Activated naive CD8-positive, alpha-beta T cell treated with anti-CD3 and anti-CD28 coated beads, Interleukin-2, amount 50 U/mL, for 24 hours (primary cell): ENCODE results near the gene PSAPL1.
"Not testable (repeated sequence)": the region's sequence is repeated elsewhere in the genome, so short reads cannot be mapped to it uniquely, and the experiment has no call there.

Experiments used
- ATAC-seq: fragments of 150-1000 bp; cut with Tn5 transposase; one replicate; pipeline ENCODE4 v1.10.0; 2021
- DNase-seq: peaks from one replicate; pipeline ENCODE4 v3.0.0; 2021
- H3K27ac Mint-ChIP-seq: one replicate; pipeline ENCODE4 v1.8.0; 2021; ENCODE audit warnings: mild to moderate bottlenecking, mixed read lengths
- H3K27me3 Mint-ChIP-seq: one replicate; pipeline ENCODE4 v1.8.0; 2021; ENCODE audit warnings: mixed read lengths
- H3K36me3 Mint-ChIP-seq: one replicate; pipeline ENCODE4 v1.8.0; 2021; ENCODE audit warnings: low read depth, mixed read lengths
- H3K4me1 Mint-ChIP-seq: one replicate; pipeline ENCODE4 v1.8.0; 2021; ENCODE audit warnings: mixed read lengths
- H3K4me3 Mint-ChIP-seq: one replicate; pipeline ENCODE4 v1.8.0; 2021; ENCODE audit warnings: mild to moderate bottlenecking, moderate library complexity, mixed read lengths
- H3K9me3 Mint-ChIP-seq: one replicate; pipeline ENCODE4 v1.8.0; 2021; ENCODE audit warnings: mixed read lengths

PSAPL1 gene

DNA sequence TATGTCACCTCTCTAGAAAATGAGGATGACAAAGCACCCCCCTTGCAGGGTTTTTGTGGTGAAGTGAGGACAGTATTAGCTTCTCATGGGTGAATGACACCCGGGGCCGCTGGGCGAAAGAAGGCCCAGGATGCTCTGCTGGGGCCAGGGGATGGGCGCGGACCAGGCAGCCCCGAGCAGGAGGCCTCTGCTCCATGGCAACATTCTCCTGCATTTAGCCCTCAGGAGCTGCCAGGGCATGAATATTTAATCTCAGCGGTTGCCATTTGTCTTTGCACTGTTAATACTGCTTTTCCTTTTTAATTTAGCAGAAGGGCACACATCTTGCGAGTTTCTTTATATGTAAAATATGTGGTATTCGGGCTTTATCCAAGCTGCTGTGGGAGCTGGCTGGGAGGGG is 30.3 kb upstream of the PSAPL1 start:
- H3K27ac Mint-ChIP-seq: no peak overlapping the region
- H3K27me3 Mint-ChIP-seq: no peaks in the 10 kb centered on the region
- DNase-seq (no peak), ATAC-seq (no peak)
- H3K36me3 Mint-ChIP-seq: no peaks in the 10 kb centered on the region
- no peak overlapping the region for H3K4me3 Mint-ChIP-seq
- no peaks in the 10 kb centered on the region for H3K9me3 Mint-ChIP-seq
- H3K4me1 Mint-ChIP-seq: no peaks in the 10 kb centered on the region

DNA sequence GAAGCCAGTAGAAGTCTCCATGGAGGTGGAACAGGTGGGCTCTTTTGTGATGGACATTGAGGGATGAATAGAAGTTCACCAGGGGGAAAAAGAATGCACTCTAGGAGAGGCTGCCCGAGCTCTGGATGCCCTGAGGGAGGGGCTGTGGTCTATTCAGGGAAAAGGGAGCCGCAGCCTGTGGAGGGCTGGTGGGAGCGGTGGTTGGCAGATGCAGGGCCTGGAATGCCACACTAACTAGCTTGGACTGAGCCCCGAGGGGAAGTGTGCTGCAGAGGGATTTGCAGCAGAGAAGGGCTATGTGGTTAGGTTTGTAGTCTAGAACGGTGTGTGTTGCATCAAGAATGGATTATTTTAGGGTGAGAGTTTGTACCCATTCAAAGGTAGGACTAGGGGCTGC is 29.5 kb upstream of the PSAPL1 start:
- no peak overlapping the region for H3K27ac Mint-ChIP-seq
- no peak overlapping the region for H3K4me3 Mint-ChIP-seq
- no peak for ATAC-seq
- no peaks in the 10 kb centered on the region for H3K36me3 Mint-ChIP-seq
- H3K4me1 Mint-ChIP-seq: no peaks in the 10 kb centered on the region
- no peaks in the 10 kb centered on the region for H3K9me3 Mint-ChIP-seq
- DNase-seq: no peak
- no peaks in the 10 kb centered on the region for H3K27me3 Mint-ChIP-seq

DNA sequence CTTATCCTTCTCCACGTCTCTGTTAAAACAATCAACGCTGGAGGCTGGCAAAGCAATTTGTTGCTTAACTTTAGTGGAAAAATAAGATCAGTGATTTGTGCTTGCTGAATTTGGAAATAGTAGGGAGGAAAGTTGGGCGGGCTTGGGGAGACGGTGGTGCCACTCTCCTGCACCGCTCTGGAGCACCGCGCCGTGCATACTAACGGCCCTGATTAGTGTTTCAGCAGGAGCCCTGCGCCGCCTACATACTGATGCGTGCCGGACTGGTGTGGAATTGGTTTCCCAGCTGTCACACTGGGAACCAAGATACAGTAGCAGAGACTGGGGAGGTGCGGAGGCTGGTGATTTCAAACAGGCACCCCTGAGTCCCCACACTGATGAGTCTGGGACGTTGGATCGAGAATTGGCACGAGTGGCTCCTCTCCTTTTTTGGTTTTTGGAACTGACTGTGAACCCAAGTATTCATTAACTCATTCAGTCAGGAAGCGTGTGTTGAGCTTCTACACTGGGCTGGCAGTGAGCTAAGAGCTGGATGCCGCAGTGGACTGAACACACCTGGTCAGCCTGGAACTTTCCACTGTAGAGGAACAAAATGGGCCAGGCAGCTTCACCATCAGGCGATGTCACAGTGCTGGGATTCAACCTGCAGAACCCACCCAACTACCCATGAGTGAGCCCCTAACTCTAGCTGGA is 29.0 kb upstream of the PSAPL1 start:
- H3K4me3 Mint-ChIP-seq: no peak overlapping the region

DNA sequence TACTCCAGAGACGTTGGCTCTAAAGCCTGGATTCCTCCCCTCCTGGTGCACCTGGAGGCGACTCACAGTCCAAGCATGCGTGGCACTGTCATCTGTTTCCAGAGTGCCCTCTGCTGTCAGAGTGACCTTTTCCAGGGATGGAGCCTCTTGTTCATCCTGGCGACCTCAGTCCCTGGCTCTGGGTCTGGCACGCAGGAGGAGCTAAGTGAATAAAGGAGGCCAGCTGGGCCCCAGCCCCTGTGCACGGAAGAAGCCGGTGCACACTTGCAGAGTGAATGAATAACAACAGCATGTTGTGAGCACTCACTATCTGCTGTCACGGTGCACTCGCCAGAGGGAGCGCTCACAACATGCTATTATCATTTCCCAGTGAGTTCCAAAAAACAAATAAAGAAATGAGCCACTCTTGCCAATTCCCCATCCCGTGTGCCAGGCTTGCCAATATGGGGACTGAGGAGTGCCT is 27.8 kb upstream of the PSAPL1 start:
- H3K9me3 Mint-ChIP-seq: no peaks in the 10 kb centered on the region

More for the DNA sequence above, 29.0 kb upstream of the PSAPL1 start:
- no peaks in the 10 kb centered on the region for H3K9me3 Mint-ChIP-seq
- no peaks in the 10 kb centered on the region for H3K27me3 Mint-ChIP-seq
- no peaks in the 10 kb centered on the region for H3K36me3 Mint-ChIP-seq
- ATAC-seq: no peak
- no peaks in the 10 kb centered on the region for H3K4me1 Mint-ChIP-seq
- DNase-seq: no peak
- no peak overlapping the region for H3K27ac Mint-ChIP-seq

DNA sequence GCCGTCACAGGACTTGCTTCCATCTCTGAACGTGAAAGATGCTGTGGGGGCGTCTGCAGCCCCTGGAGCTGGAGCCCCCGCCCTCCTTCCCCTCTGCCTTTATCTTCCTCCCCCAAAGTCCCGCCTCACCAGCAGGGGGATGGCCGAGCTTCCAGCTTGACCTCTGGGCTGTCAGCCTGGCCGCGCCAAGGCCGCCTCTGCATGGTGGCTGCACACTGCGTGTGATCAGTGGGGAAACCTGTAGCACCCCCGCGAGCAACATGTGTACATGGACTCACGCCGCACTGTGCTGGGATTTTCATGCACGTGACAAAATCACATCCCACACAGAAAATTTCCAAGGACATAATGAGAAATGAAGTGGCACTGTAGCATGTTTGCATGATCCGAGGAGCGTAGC is 26.5 kb upstream of the PSAPL1 start:
- no peaks in the 10 kb centered on the region for H3K4me1 Mint-ChIP-seq
- no peaks in the 10 kb centered on the region for H3K36me3 Mint-ChIP-seq
- H3K27ac Mint-ChIP-seq: no peak overlapping the region
- no peaks in the 10 kb centered on the region for H3K9me3 Mint-ChIP-seq
- ATAC-seq (no peak), DNase-seq (no peak)
- H3K4me3 Mint-ChIP-seq: no peak overlapping the region
- H3K27me3 Mint-ChIP-seq: no peaks in the 10 kb centered on the region

More for the DNA sequence above, 27.8 kb upstream of the PSAPL1 start:
- H3K36me3 Mint-ChIP-seq: no peaks in the 10 kb centered on the region
- H3K27ac Mint-ChIP-seq: no peak overlapping the region
- H3K4me3 Mint-ChIP-seq: no peak overlapping the region
- H3K27me3 Mint-ChIP-seq: no peaks in the 10 kb centered on the region
- no peaks in the 10 kb centered on the region for H3K4me1 Mint-ChIP-seq
- ATAC-seq: no peak
- DNase-seq: no peak

DNA sequence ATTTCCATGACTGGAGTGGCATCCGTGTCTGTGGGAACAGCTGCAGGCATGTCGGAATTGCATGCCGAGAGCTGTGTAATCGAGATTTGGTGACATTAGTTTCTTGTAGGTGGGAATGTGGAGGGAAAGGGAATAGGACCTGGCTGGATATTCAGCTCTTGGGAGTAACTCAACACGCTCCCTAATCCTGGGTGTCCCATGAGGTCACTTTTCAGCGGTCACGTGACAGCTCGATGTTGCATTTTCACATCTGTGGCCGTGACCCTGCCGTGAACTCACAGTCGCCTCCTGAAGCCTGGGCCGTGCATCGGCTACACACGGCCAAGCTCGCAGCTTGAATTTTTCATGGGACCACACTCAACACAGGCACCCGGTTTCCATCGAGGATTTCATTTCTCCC is 25.8 kb upstream of the PSAPL1 start:
- no peak overlapping the region for H3K27ac Mint-ChIP-seq
- no peak overlapping the region for H3K4me3 Mint-ChIP-seq
- ATAC-seq: no peak
- no peaks in the 10 kb centered on the region for H3K9me3 Mint-ChIP-seq
- DNase-seq: no peak
- H3K4me1 Mint-ChIP-seq: no peaks in the 10 kb centered on the region
- H3K27me3 Mint-ChIP-seq: no peaks in the 10 kb centered on the region
- no peaks in the 10 kb centered on the region for H3K36me3 Mint-ChIP-seq

DNA sequence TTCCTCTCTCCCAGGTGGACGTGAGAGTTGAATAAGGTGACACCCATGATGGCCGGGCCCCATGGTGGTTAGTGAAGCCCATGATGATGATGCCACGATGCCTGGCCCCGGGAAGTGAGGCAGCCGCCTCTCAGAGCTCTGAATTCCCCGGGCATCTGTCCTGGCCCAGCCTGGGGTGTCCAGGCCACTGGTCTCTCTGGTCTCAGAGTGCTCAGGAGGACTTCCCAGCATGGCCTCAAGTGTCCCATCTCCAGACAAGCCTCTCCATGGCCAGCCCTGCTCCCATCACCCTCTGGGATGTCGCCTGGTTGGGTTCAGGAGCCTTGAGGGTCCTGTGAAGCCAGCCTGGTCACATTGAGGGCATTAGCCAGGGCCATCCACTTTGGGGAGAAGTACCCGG is 24.7 kb upstream of the PSAPL1 start:
- ATAC-seq: no peak
- Mint-ChIP-seq H3K36me3 (no peaks in the 10 kb centered on the region), H3K9me3 (no peaks in the 10 kb centered on the region), H3K4me1 (no peaks in the 10 kb centered on the region), H3K27me3 (no peaks in the 10 kb centered on the region), H3K27ac (no peak overlapping the region), H3K4me3 (no peak overlapping the region)
- no peak for DNase-seq

DNA sequence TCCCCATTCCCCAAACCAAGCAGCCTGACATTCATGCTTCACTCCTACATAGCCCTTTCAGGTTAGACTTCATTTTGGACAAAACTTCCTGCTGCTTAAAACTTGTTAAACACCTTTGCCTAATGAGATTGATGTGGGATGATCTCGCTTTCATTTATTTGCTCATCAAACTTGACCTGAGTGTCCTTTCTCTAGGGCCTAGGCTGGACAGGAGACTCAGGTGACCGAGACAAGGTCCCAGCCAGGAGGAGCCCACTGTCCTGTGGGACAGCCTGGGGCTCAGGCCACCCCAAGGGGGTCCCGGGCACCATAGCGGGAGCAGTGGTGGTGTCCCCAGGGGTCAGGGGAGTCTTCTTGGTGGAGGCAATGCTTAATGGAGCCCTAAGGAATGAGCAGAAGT is 23.7 kb upstream of the PSAPL1 start:
- Mint-ChIP-seq H3K27ac (no peak overlapping the region), H3K4me3 (no peak overlapping the region), H3K4me1 (no peaks in the 10 kb centered on the region), H3K27me3 (no peaks in the 10 kb centered on the region), H3K36me3 (no peaks in the 10 kb centered on the region), H3K9me3 (no peaks in the 10 kb centered on the region)
- DNase-seq (no peak), ATAC-seq (no peak)

DNA sequence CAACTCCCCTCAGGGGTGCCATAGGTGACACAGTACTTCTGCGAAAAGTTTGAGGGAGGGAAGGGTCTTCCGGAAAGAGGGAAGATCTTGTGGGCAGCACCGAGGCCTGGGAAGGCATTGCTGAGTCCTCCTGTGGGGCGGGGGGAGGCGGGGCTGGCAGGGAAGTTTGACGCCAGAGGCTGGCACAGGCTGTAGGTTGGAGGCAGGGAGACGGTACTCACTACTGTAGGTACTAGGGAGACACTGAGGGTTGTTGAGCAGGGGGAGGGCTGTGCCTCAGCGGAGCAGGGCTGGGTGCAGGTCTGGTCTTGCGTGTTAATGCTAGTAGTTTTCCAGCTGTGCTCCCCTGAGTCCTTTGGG is 23.3 kb upstream of the PSAPL1 start:
- ATAC-seq (no peak), DNase-seq (no peak)
- no peaks in the 10 kb centered on the region for H3K36me3 Mint-ChIP-seq
- no peak overlapping the region for H3K27ac Mint-ChIP-seq
- H3K4me1 Mint-ChIP-seq: no peaks in the 10 kb centered on the region
- no peaks in the 10 kb centered on the region for H3K27me3 Mint-ChIP-seq
- H3K9me3 Mint-ChIP-seq: no peaks in the 10 kb centered on the region
- no peak overlapping the region for H3K4me3 Mint-ChIP-seq

DNA sequence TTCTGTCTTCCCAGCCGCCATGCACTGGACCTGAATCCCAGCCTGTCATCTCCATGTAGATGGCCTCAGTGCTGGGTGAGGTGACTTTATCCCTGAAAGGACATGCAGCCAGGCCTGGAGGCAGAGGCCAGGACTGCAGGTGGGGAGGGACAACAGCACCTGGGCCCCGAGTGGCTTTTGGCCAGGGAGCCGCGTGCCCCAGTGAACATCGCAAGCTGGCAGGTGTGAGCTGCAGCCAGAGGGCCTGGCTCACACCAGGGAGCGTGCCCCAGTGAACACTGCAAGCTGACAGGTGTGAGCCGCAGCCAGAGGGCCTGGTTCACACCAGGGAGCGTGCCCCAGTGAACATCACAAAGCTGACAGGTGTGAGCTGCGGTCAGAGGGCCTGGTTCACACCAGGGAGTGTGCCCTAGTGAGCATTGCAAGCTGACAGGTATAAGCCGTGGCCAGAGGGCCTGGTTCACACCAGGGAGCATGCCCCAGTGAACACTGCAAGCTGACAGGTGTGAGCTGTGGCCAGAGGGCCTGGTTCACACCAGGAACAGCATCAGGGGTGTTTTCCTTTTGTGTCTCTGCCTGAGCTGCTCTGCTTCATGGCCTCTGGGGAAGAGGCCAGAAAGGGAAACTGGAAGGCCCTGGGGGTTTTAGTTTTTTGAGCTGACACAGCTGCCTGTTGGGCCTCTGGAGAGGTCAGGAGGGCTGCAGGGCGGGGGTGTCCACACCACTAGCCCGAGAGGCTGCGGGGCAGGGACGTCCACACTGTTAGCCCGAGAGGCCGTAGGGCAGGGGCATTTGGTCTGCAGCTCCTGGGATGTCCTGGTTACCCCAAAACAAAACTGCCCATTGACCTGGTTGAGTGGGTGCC is 22.7 kb upstream of the PSAPL1 start:
- Mint-ChIP-seq H3K36me3 (no peaks in the 10 kb centered on the region), H3K27ac (no peak overlapping the region), H3K4me1 (no peaks in the 10 kb centered on the region), H3K4me3 (no peak overlapping the region), H3K9me3 (no peaks in the 10 kb centered on the region), H3K27me3 (no peaks in the 10 kb centered on the region)
- no peak for DNase-seq
- ATAC-seq: no peak

DNA sequence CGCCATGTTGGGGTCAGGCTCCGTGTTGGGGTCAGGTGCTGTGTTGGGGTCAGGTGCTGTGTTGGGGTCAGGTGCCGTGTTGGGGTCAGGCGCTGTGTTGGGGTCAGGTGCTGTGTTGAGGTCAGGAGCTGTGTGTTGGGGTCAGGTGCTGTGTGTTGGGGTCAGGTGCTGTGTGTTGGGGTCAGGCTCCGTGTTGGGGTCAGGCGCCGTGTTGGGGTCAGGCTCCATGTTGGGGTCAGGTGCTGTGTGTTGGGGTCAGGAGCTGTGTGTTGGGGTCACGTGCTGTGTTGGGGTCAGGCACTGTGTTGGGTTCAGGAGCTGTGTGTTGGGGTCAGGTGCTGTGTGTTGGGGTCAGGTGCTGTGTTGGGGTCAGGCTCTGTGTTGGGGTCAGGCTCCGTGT is 18.1 kb upstream of the PSAPL1 start:
- H3K36me3 Mint-ChIP-seq, H3K27me3 Mint-ChIP-seq, H3K9me3 Mint-ChIP-seq, DNase-seq, H3K4me3 Mint-ChIP-seq, H3K4me1 Mint-ChIP-seq, ATAC-seq, H3K27ac Mint-ChIP-seq: not testable (repeated sequence)

DNA sequence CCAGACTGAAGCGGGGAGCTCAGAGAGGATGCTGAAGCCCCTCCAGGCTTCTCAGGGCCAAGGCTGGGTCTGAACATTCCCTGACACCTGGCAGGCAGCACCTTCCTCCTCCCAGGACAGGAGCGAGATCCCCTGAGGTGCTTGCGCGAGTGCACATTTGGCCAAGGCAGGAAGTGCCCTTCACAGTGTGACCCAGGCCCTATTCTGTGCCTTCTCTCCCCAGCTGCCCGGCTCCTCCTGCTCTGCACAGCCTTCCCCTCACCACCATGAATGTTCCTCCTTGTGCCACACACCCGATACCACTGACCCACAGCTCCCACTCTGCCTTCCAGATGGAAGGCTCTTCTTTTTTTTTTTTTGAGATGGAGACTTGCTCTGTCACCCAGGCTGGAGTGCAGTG is 17.1 kb upstream of the PSAPL1 start:
- DNase-seq: no peak
- Mint-ChIP-seq H3K36me3 (no peaks in the 10 kb centered on the region), H3K4me3 (no peak overlapping the region), H3K27me3 (no peaks in the 10 kb centered on the region), H3K9me3 (no peaks in the 10 kb centered on the region), H3K4me1 (no peaks in the 10 kb centered on the region), H3K27ac (no peak overlapping the region)
- no peak for ATAC-seq

DNA sequence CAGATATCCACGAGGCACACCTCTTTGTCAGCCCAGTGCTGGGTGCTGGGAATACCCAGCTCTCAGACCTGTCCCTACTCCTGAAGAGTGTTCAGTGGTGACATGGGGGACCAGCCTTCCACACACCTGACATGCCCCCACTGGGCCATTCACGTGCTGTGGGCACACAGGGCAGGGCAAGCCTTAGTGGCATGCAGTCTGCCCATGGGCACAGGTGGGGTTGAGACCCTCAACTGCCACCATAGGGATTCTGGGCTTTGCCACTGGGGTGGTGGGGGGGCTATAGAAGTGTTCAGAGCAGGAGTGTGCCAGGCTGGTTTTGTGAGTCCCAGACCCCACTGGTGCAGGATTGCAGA is 16.7 kb upstream of the PSAPL1 start:
- no peak for ATAC-seq
- no peaks in the 10 kb centered on the region for H3K27me3 Mint-ChIP-seq
- no peaks in the 10 kb centered on the region for H3K4me1 Mint-ChIP-seq
- no peak overlapping the region for H3K4me3 Mint-ChIP-seq
- H3K27ac Mint-ChIP-seq: no peak overlapping the region
- DNase-seq: no peak
- H3K36me3 Mint-ChIP-seq: no peaks in the 10 kb centered on the region
- no peaks in the 10 kb centered on the region for H3K9me3 Mint-ChIP-seq

DNA sequence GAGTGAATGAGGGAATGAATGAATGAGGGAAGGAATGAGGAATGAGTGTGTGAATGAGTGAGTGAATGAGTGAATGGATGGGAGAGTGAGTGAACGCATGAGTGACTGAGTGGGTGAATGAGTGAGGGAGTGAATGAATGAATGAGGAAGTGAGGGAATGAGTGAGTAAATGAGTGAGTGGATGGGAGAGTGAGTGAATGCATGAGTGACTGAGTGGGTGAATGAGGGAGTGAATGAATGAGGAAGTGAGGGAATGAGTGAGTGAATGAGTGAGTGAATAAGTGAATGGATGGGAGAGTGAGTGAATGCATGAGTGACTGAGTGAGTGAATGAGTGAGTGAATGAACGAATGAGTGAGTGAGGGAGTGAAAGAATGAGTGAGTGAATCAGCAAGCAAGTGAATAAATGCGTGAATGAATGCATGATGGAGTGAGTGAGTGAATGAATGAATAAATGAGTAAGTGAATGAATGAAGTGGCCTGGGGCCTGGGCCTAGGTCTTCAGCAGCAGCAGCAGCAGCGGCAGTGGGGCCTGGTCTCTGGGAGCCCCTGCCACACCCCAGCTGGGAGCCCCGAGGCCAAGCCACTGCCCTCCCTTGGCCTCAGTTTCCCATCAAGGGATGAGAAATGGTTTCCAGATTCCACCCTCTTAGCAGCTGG is 16.2 kb upstream of the PSAPL1 start:
- no peak for DNase-seq
- Mint-ChIP-seq H3K27ac (no peak overlapping the region), H3K36me3 (no peaks in the 10 kb centered on the region), H3K9me3 (no peaks in the 10 kb centered on the region), H3K27me3 (peaks cover under 1% of the 10 kb centered on the region), H3K4me1 (no peaks in the 10 kb centered on the region), H3K4me3 (no peak overlapping the region)
- ATAC-seq: no peak

DNA sequence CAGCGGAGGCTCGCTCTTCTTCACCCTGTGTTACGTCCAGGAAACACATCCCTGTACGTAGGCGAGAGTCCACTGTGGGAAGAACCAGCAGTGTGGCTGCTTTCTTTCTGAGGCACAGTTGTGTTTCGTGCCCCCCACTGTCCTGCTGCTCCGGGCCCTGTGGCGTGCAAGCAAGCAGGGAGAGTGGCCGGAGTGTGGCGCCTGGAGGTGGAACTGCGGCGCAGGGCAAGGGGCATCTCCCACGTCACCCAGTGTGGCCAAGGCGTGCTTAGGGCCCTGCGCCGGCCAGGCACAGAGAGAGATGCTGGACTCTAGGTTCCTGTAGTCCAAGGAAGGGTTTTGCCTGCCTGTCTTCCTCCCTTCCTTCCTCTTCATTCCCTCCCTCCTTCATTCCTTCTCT is 13.3 kb upstream of the PSAPL1 start:
- H3K9me3 Mint-ChIP-seq: no peaks in the 10 kb centered on the region
- H3K4me1 Mint-ChIP-seq: no peaks in the 10 kb centered on the region
- DNase-seq (no peak), ATAC-seq (no peak)
- no peak overlapping the region for H3K27ac Mint-ChIP-seq
- H3K4me3 Mint-ChIP-seq: no peak overlapping the region
- peaks cover 14% of the 10 kb centered on the region for H3K27me3 Mint-ChIP-seq
- no peaks in the 10 kb centered on the region for H3K36me3 Mint-ChIP-seq
